Hepatocyte (in vitro differentiated cells): ENCODE measurements around the gene RIMBP2.

Experiments used
- EZH2 ChIP-seq: fragments of 200-600 bp; sonication (generic); IDR thresholded peaks from 2 replicates; pipeline ENCODE4 v1.6.1; 2016; ENCODE audit warnings: antibody characterized with exemption, mild to moderate bottlenecking, borderline replicate concordance
- TF ChIP-seq, protein P1 (sequence below): fragments of 200-600 bp; sonication (generic); IDR thresholded peaks from 2 replicates; pipeline ENCODE4 v1.5.1; 2016; ENCODE audit warnings: antibody characterized with exemption, mild to moderate bottlenecking; ENCODE audit not compliant: poor library complexity

DNA sequence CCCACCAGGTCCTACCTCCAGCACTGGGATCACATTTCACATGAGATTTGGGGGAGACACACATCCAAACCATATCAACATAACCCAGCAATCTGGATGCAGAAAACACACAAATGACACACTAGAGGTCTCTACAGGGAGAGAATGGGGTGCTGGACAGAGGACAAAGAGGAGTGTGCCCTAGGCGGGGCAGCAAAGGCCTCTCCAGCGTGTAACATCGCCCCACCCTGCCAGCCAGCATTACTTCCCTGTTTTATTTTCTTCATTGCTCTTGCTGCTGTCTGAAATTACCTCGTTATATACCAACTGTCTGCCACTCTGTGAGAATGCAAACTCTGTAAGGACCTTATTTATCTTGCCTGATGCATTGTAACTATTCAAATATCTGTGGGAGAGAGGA, 61.1 kb downstream of the RIMBP2 start:
- TF ChIP-seq, protein P1, sequence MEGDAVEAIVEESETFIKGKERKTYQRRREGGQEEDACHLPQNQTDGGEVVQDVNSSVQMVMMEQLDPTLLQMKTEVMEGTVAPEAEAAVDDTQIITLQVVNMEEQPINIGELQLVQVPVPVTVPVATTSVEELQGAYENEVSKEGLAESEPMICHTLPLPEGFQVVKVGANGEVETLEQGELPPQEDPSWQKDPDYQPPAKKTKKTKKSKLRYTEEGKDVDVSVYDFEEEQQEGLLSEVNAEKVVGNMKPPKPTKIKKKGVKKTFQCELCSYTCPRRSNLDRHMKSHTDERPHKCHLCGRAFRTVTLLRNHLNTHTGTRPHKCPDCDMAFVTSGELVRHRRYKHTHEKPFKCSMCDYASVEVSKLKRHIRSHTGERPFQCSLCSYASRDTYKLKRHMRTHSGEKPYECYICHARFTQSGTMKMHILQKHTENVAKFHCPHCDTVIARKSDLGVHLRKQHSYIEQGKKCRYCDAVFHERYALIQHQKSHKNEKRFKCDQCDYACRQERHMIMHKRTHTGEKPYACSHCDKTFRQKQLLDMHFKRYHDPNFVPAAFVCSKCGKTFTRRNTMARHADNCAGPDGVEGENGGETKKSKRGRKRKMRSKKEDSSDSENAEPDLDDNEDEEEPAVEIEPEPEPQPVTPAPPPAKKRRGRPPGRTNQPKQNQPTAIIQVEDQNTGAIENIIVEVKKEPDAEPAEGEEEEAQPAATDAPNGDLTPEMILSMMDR: no peak
- TF ChIP-seq EZH2: no peak
